Measurements from ENCODE around the gene ATF7. TPM values are rescaled to one million over a fixed set of nuclear protein-coding genes. Genes with fewer than 3 reads are reported as not detected.

The ATF7 gene
- polyA plus RNA-seq, 1 of the 3 experiments (the other 2 are of a cell fraction): 12.8 TPM

DNA sequence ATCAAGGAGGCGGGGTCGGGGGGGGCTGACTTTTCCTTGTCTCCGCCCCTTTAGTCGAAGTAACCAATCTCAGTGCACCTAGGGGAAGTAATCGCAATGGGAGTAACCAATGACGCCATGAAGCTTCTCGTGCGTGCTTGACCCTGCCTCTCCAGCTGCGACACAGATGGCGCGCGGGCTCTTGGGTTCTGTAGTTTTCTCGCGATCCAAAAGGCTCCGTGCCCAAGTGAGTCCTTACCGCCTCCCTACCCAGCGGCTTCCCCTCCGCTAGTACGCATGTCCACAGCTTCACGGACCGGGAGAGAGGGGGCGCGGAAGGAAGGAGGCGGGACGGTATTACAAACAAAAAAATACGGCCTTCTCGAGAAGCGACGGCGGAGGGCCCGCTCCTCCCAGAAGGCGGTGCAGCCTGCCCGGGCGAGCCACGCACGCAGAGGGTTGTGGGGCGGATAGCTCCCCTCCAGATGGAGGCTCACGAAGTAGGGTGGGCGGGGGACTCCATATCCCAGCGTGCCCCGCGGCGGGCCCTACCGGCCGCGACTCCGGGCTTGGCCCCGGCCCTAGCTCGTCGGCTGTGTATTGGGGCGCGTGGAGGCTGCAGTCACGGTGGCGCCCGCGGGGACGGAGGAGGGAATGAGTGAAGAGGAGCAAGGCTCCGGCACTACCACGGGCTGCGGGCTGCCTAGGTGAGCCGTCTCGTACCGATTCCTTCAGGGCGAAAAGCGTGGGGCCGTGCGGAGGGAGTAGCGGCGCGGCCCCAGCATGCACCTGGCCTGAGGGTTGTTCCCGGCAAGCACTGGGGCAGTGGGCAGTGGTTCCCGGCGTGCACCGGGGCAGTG, 125.2 kb downstream of the ATF7 start, which contains the start of gene TARBP2 (continued):
- no peak; the same call in 1 of the 2 replicates for TF ChIP-seq FOXJ3 (CRISPR knock-in tag; IDR thresholded peaks at IDR 0.05)
- no peak for TF ChIP-seq EP300 (IDR thresholded peaks at IDR 0.05; ENCODE audit: borderline replicate concordance in 1 of 2, low read depth in 1 of 2, low read length in 1 of 2)
- no peak; the same call in 1 of the 2 replicates for TF ChIP-seq ELF1 (IDR thresholded peaks at IDR 0.05)
- TF ChIP-seq, protein P1, sequence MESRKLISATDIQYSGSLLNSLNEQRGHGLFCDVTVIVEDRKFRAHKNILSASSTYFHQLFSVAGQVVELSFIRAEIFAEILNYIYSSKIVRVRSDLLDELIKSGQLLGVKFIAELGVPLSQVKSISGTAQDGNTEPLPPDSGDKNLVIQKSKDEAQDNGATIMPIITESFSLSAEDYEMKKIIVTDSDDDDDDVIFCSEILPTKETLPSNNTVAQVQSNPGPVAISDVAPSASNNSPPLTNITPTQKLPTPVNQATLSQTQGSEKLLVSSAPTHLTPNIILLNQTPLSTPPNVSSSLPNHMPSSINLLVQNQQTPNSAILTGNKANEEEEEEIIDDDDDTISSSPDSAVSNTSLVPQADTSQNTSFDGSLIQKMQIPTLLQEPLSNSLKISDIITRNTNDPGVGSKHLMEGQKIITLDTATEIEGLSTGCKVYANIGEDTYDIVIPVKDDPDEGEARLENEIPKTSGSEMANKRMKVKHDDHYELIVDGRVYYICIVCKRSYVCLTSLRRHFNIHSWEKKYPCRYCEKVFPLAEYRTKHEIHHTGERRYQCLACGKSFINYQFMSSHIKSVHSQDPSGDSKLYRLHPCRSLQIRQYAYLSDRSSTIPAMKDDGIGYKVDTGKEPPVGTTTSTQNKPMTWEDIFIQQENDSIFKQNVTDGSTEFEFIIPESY (IDR thresholded peaks at IDR 0.05; ENCODE audit: borderline replicate concordance, low read depth): no peak
- TF ChIP-seq NRF1 (IDR thresholded peaks at IDR 0.05; ENCODE audit: low read depth, low read length): 0 out of 2 replicates have a peak, but pooled peaks have one; percentile 33
- TF ChIP-seq, protein P2, sequence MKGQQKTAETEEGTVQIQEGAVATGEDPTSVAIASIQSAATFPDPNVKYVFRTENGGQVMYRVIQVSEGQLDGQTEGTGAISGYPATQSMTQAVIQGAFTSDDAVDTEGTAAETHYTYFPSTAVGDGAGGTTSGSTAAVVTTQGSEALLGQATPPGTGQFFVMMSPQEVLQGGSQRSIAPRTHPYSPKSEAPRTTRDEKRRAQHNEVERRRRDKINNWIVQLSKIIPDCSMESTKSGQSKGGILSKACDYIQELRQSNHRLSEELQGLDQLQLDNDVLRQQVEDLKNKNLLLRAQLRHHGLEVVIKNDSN (IDR thresholded peaks at IDR 0.05; ENCODE audit: borderline replicate concordance, low read depth): no peak
- no peak for TF ChIP-seq NFIC (IDR thresholded peaks at IDR 0.05; ENCODE audit: borderline replicate concordance)
- no peak for TF ChIP-seq EZH2phosphoT487 (IDR thresholded peaks at IDR 0.05; ENCODE audit: borderline replicate concordance, low read depth)
- peak; percentile 15; the same call in 1 of the 2 replicates for TF ChIP-seq MXI1 (IDR thresholded peaks at IDR 0.05; ENCODE audit: low read depth, low read length)

DNA sequence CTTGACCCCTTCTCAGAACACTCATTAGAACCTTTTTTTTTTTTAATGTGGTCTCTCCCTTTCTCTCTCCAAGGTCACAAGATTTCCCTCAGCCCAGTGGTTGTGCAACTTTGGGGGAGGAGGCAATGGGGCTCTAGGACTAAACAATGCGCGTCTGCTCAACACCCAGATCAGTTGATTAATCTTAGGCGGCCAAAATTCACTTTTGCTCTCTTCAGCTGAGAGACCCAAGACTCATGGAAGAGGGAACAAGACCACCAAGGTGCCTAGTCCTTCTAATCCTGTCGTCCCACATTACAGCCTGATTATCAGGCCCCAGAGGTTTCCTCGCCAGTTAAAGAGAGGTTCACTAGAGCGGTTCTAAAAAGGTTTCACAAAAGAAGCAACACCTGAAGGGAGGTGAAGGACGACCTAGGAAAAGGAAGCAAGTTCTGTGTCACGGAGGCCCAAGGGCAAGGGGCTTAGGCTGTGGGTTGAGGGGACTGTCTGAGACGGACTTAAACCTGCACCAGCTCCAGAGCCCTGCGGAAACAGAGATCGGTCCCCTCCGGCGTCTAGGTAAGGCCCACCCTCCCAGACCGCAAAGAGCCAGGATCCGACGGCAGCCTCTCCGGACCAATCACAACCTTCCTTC, 125.9 kb downstream of the ATF7 start:
- peak; percentile 80 for TF ChIP-seq POLR2AphosphoS5 (IDR thresholded peaks at IDR 0.05; ENCODE audit: low read depth, low read length)
- TF ChIP-seq CHD2 (IDR thresholded peaks at IDR 0.05; ENCODE audit: low read length, partially characterized antibody): no peak
- Histone ChIP-seq H3K4me1 (ENCODE audit: control insufficient read depth in 1 of 2, insufficient read depth in 2 of 2, low read depth in 1 of 2, low read length in 1 of 2) (peaks cover 30 to 39% of the 10 kb centered on the region in 2 experiments), H4K20me1 (ENCODE audit: insufficient read depth) (no peaks in the 10 kb centered on the region), H2AFZ (ENCODE audit: low read depth) (peak overlapping the region; percentile 69), H3K4me3 (ENCODE audit: low read depth in 2 of 2, low read length in 1 of 2) (peak overlapping the region; percentile 52 to 72), H3K9me3 (no peaks in the 10 kb centered on the region), H3K4me2 (peak overlapping the region; percentile 88), H3K79me2 (ENCODE audit: insufficient read depth) (peaks cover 54% of the 10 kb centered on the region), H3K27me3 (ENCODE audit: insufficient read depth) (no peaks in the 10 kb centered on the region), H3K9ac (peak overlapping the region; percentile 72), H3K36me3 (replicated peaks in 1 of 2; ENCODE audit: control insufficient read depth in 1 of 2, insufficient read depth in 2 of 2, low read length in 1 of 2) (peaks cover 9 to 24% of the 10 kb centered on the region in 2 experiments), H3F3A (replicated peaks; ENCODE audit: insufficient read depth) (peaks cover 16% of the 10 kb centered on the region), H3K9me2 (no peaks in the 10 kb centered on the region), H3K27ac (ENCODE audit: low read depth in 2 of 2, low read length in 1 of 2) (peak overlapping the region; percentile 88 to 94)
- WGBS (ENCODE audit: low lambda C conversion rate): 2% methylated on average over 13 of the region's 17 CpGs
- POLR2A ChIA-PET: interaction anchor here (0.6 to 2.8 kb wide), 19 partner anchors 8 to 232 kb away, joined by 3 to 18 read pairs (median 9); partner anchors contain the start of genes AAAS, ATP5MC2, ESPL1 and PRR13
- peak; percentile 91 for DNase-seq
- CTCF ChIA-PET: interaction anchor here (0.6 to 8.2 kb wide), 10 partner anchors 9 to 177 kb away, joined by 3 to 46 read pairs (median 4); partner anchors contain the start of genes AAAS and NPFF

All from SK-N-SH (cell line).